Measurements from ENCODE around the gene TMEM164. TPM values are rescaled to one million over a fixed set of nuclear protein-coding genes. Genes with fewer than 3 reads are reported as not detected.

The TMEM164 gene
- total RNA-seq, 1 experiment from 2014 or later, result 32.6 TPM

GRCh38 chrX:110044346-110045249 is 41.7 kb downstream of the TMEM164 start:
- CTCF ChIA-PET, result interaction anchor here (0.6 kb wide), 1 partner anchor 33 kb away, joined by 3 read pairs; no protein-coding TSS in a partner anchor
- no TSS peak for BruUV-seq (replicated peaks)

GRCh38 chrX:110045421-110045820 is 42.5 kb downstream of the TMEM164 start:
- no TSS peak for BruUV-seq (replicated peaks)
- CTCF ChIA-PET, result interaction anchor here (1.0 kb wide), 1 partner anchor 19 kb away, joined by 3 read pairs; no protein-coding TSS in a partner anchor
- Mint-ChIP-seq H3K4me1 (ENCODE audit: low read depth, unreplicated experiment) (no peaks in the 10 kb centered on the region), H3K36me3 (ENCODE audit: insufficient read depth, unreplicated experiment) (no peaks in the 10 kb centered on the region), H3K27me3 (ENCODE audit: unreplicated experiment) (no peaks in the 10 kb centered on the region), H3K27ac (ENCODE audit: unreplicated experiment) (no peak overlapping the region), H3K9me3 (ENCODE audit: low read depth, unreplicated experiment) (no peaks in the 10 kb centered on the region), H3K4me3 (ENCODE audit: low read depth, unreplicated experiment) (no peak overlapping the region)
- intact Hi-C loops (cut with micrococcal nuclease; ENCODE audit: unreplicated experiment), result no loop called here
- no peak for DNase-seq
- no peak for TF ChIP-seq CTCF (IDR thresholded peaks at IDR 0.05; ENCODE audit: unreplicated experiment)

More at GRCh38 chrX:110044346-110045249, 41.7 kb downstream of the TMEM164 start:
- no peak overlapping the region for H3K4me3 Mint-ChIP-seq (ENCODE audit: low read depth, unreplicated experiment)
- no peaks in the 10 kb centered on the region for H3K36me3 Mint-ChIP-seq (ENCODE audit: insufficient read depth, unreplicated experiment)
- TF ChIP-seq CTCF (IDR thresholded peaks at IDR 0.05; ENCODE audit: unreplicated experiment), result no peak
- no peaks in the 10 kb centered on the region for H3K9me3 Mint-ChIP-seq (ENCODE audit: low read depth, unreplicated experiment)
- H3K27me3 Mint-ChIP-seq (ENCODE audit: unreplicated experiment), result no peaks in the 10 kb centered on the region
- intact Hi-C loops (cut with micrococcal nuclease; ENCODE audit: unreplicated experiment), result no loop called here
- H3K27ac Mint-ChIP-seq (ENCODE audit: unreplicated experiment), result no peak overlapping the region
- no peaks in the 10 kb centered on the region for H3K4me1 Mint-ChIP-seq (ENCODE audit: low read depth, unreplicated experiment)
- DNase-seq, result no peak

- no peaks in the 10 kb centered on the region for H3K9me3 Mint-ChIP-seq (ENCODE audit: low read depth, unreplicated experiment)
- H3K27me3 Mint-ChIP-seq (ENCODE audit: unreplicated experiment), result no peaks in the 10 kb centered on the region
- BruUV-seq (replicated peaks), result no TSS peak
These were observed 43.1 kb downstream of the TMEM164 start for GRCh38 chrX:110046001-110046400.

GRCh38 chrX:110046971-110047370 is 44.1 kb downstream of the TMEM164 start:
- no peaks in the 10 kb centered on the region for H3K36me3 Mint-ChIP-seq (ENCODE audit: insufficient read depth, unreplicated experiment)
- H3K27ac Mint-ChIP-seq (ENCODE audit: unreplicated experiment), result no peak overlapping the region
- BruUV-seq (replicated peaks), result no TSS peak

More at GRCh38 chrX:110046001-110046400, 43.1 kb downstream of the TMEM164 start:
- Mint-ChIP-seq H3K4me1 (ENCODE audit: low read depth, unreplicated experiment) (no peaks in the 10 kb centered on the region), H3K4me3 (ENCODE audit: low read depth, unreplicated experiment) (no peak overlapping the region), H3K36me3 (ENCODE audit: insufficient read depth, unreplicated experiment) (no peaks in the 10 kb centered on the region), H3K27ac (ENCODE audit: unreplicated experiment) (no peak overlapping the region)
- TF ChIP-seq CTCF (IDR thresholded peaks at IDR 0.05; ENCODE audit: unreplicated experiment), result no peak
- intact Hi-C loops (cut with micrococcal nuclease; ENCODE audit: unreplicated experiment), result no loop called here
- DNase-seq, result no peak
- CTCF ChIA-PET, result interaction anchor here (1.0 kb wide), 1 partner anchor 20 kb away, joined by 3 read pairs; no protein-coding TSS in a partner anchor

More at GRCh38 chrX:110046971-110047370, 44.1 kb downstream of the TMEM164 start:
- Mint-ChIP-seq H3K4me3 (ENCODE audit: low read depth, unreplicated experiment) (no peak overlapping the region), H3K27me3 (ENCODE audit: unreplicated experiment) (no peaks in the 10 kb centered on the region), H3K9me3 (ENCODE audit: low read depth, unreplicated experiment) (no peaks in the 10 kb centered on the region), H3K4me1 (ENCODE audit: low read depth, unreplicated experiment) (no peaks in the 10 kb centered on the region)
- no peak for TF ChIP-seq CTCF (IDR thresholded peaks at IDR 0.05; ENCODE audit: unreplicated experiment)
- CTCF ChIA-PET, result no interaction called here
- intact Hi-C loops (cut with micrococcal nuclease; ENCODE audit: unreplicated experiment), result no loop called here
- DNase-seq, result no peak
